Activated naive CD4-positive, alpha-beta T cell treated with anti-CD3 and anti-CD28 coated beads for 36 hours (primary cell): ENCODE results near the gene NUDT16L1. TPM values are rescaled to one million over a fixed set of nuclear protein-coding genes. Genes with fewer than 3 reads are reported as not detected.
A peak's percentile ranks its signal among the peaks of the same experiment; 100 is the strongest.
"Not testable (repeated sequence)": the region's sequence is repeated elsewhere in the genome, so short reads cannot be mapped to it uniquely, and the experiment has no call there.

Experiments
- CTCF ChIA-PET: fragments of 350-600 bp; sonication (Branson Sonifier 250); formaldehyde crosslinking; loops from one replicate; lab custom pipeline; 2021; ENCODE audit warnings: antibody characterized with exemption; lab: Charles Lee
- DNase-seq: peaks from one replicate; pipeline ENCODE4 v3.0.0-alpha.2; 2020
- H3K27ac Mint-ChIP-seq: one replicate; pipeline ENCODE4 v1.8.0; 2021; ENCODE audit warnings: mild to moderate bottlenecking, mixed read lengths
- H3K27me3 Mint-ChIP-seq: one replicate; pipeline ENCODE4 v1.8.0; 2021; ENCODE audit warnings: low read depth, mixed read lengths
- H3K36me3 Mint-ChIP-seq: one replicate; pipeline ENCODE4 v1.8.0; 2021; ENCODE audit warnings: low read depth, mixed read lengths
- H3K4me1 Mint-ChIP-seq: one replicate; pipeline ENCODE4 v1.8.0; 2021; ENCODE audit warnings: low read depth, mixed read lengths
- H3K4me3 Mint-ChIP-seq: one replicate; pipeline ENCODE4 v1.8.0; 2021; ENCODE audit warnings: mild to moderate bottlenecking, moderate library complexity, mixed read lengths
- H3K9me3 Mint-ChIP-seq: one replicate; pipeline ENCODE4 v1.8.0; 2021; ENCODE audit warnings: mixed read lengths
- intact Hi-C: fragments of 100-400 bp; cut with micrococcal nuclease; formaldehyde crosslinking; loops from one replicate; pipeline ENCODE4 v1.15.1; 2023
- total RNA-seq, 2 experiments: library from RNA; stranded (reverse); gene quantifications; one replicate each; pipeline ENCODE4 v1.2.3, GENCODE V29; 2021

NUDT16L1 gene
- 10 to 100 TPM; 20.0 to 20.7 TPM for total RNA-seq

GRCh38 chr16:4693296-4693955 lies at the start of gene NUDT16L1:
Gene NUDT16L1 (plus strand): TSS chr16:4693562. CDS start chr16:4693727, 165 bp downstream.
- Mint-ChIP-seq H3K36me3 (peaks cover 2% of the 10 kb centered on the region), H3K4me3 (peak within 1 kb of the TSS; percentile 83), H3K4me1 (peaks cover 14% of the 10 kb centered on the region), H3K9me3 (no peaks in the 10 kb centered on the region), H3K27ac (peak within 1 kb of the TSS; percentile 65), H3K27me3 (no peaks in the 10 kb centered on the region)
- intact Hi-C loops: loop anchor here (1.0 to 5.0 kb wide), 7 partner anchors 17 to 269 kb away; partner anchors contain the start of genes DNAJA3, HMOX2, MGRN1 and SEC14L5
- DNase-seq: peak; percentile 96
- CTCF ChIA-PET: no interaction called here

- Mint-ChIP-seq H3K4me3 (no peak overlapping the region), H3K27ac (peak overlapping the region; percentile 61), H3K36me3 (peaks cover 4% of the 10 kb centered on the region), H3K9me3 (no peaks in the 10 kb centered on the region), H3K4me1 (peaks cover 45% of the 10 kb centered on the region), H3K27me3 (no peaks in the 10 kb centered on the region)
- intact Hi-C loops: no loop called here
- DNase-seq: peak; percentile 51
- CTCF ChIA-PET: no interaction called here
Observed at GRCh38 chr16:4646773-4647643, 46.4 kb upstream of the NUDT16L1 start.

DNA sequence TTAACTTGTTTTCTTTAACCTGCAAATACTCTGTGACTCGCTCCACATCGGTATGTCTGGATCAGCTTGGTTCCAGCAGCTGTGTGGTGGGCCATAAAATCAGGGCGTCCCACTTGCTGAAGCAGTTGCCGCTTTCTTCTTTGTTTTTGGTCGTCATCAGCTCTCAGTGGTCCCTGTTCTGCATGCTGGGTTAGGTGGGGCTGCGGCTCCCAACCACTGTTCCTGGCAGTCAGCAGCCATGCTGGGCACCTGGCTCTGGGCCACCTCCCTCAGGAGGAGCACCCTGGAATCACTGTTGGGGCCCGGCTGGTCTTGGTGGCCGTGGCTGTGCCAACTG lies 45.8 kb upstream of the NUDT16L1 start:
- peaks cover 45% of the 10 kb centered on the region for H3K4me1 Mint-ChIP-seq
- H3K4me3 Mint-ChIP-seq: no peak overlapping the region
- intact Hi-C loops: no loop called here
- H3K9me3 Mint-ChIP-seq: no peaks in the 10 kb centered on the region
- no peak for DNase-seq
- H3K27ac Mint-ChIP-seq: no peak overlapping the region
- CTCF ChIA-PET: no interaction called here
- peaks cover 4% of the 10 kb centered on the region for H3K36me3 Mint-ChIP-seq
- H3K27me3 Mint-ChIP-seq: no peaks in the 10 kb centered on the region

GRCh38 chr16:4648917-4649316 lies 44.4 kb upstream of the NUDT16L1 start:
- no peaks in the 10 kb centered on the region for H3K27me3 Mint-ChIP-seq
- intact Hi-C loops: no loop called here
- H3K36me3 Mint-ChIP-seq: peaks cover 6% of the 10 kb centered on the region
- no peak overlapping the region for H3K4me3 Mint-ChIP-seq
- CTCF ChIA-PET: interaction anchor here (0.6 to 1.5 kb wide), 2 partner anchors 24 to 225 kb away, joined by 3 to 8 read pairs; partner anchors contain the start of gene MGRN1
- no peak overlapping the region for H3K27ac Mint-ChIP-seq
- H3K9me3 Mint-ChIP-seq: no peaks in the 10 kb centered on the region
- DNase-seq: no peak
- peaks cover 45% of the 10 kb centered on the region for H3K4me1 Mint-ChIP-seq

GRCh38 chr16:4649744-4650442 lies 43.5 kb upstream of the NUDT16L1 start:
- DNase-seq: peak; percentile 34
- H3K36me3 Mint-ChIP-seq: peaks cover 9% of the 10 kb centered on the region
- H3K27me3 Mint-ChIP-seq: no peaks in the 10 kb centered on the region
- intact Hi-C loops: loop anchor here (2.0 kb wide), 1 partner anchor 33 kb away; no protein-coding TSS in a partner anchor
- peaks cover 45% of the 10 kb centered on the region for H3K4me1 Mint-ChIP-seq
- H3K9me3 Mint-ChIP-seq: no peaks in the 10 kb centered on the region
- H3K27ac Mint-ChIP-seq: no peak overlapping the region
- no peak overlapping the region for H3K4me3 Mint-ChIP-seq
- CTCF ChIA-PET: interaction anchor here (0.6 to 1.7 kb wide), 12 partner anchors 12 to 224 kb away, joined by 3 to 8 read pairs (median 4); partner anchors contain the start of gene MGRN1

DNA sequence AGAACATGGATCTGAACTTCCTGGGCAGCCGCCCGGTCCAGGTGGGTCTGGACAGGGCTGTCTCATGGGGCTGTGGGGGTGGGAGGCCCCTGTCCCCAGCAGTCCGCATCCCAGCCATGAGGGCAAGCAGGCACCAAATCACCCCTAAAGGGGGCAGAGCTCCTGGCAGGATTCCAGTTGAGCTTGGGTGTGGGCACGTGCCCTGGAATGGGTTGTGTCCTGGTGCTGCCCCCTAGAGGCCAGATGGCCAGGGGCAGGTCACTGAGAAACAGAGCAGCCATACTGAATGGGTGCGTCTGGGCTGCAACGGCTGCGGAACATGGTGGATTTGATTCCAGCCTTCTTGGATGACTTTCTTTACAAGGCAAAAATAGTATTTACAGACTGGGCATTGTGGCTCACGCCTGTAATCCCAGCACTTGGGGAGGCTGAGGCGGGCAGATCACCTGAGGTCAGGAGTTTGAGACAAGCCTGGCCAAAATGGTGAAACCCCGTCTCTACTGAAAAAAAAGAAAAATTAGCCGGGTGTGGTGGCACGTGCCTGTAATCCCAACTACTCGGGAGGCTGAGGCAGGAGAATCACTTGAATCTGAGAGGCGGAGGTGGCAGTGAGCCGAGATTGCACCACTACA lies 42.8 kb upstream of the NUDT16L1 start:
- not testable (repeated sequence) for H3K27ac Mint-ChIP-seq, H3K27me3 Mint-ChIP-seq, H3K36me3 Mint-ChIP-seq, H3K4me3 Mint-ChIP-seq, H3K9me3 Mint-ChIP-seq
- peaks cover 40% of the 10 kb centered on the region for H3K4me1 Mint-ChIP-seq
- DNase-seq: peak; percentile 88
- intact Hi-C loops: loop anchor here (2.0 kb wide), 1 partner anchor 34 kb away; no protein-coding TSS in a partner anchor
- CTCF ChIA-PET: interaction anchor here (0.6 to 1.7 kb wide), 15 partner anchors 8 to 299 kb away, joined by 3 to 8 read pairs (median 4); partner anchors contain the start of gene MGRN1

DNA sequence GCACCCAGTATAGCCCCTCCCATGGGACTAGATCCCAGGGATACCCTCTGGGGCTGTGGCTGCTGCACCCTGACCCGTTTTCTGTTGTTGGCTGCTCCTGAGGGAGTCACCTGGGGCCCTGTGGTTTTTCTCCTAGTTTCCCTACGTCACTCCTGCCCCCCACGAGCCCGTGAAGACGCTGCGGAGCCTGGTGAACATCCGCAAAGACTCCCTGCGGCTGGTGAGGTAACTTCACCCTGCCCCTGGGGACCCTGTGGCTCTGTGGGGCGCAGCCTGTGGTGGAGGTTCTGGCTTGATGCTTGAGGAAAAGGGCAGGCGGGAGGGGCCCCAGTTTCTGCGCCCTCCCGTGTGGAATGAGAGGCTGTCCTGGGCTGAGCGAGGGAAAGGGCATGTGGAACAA lies 41.5 kb upstream of the NUDT16L1 start:
- Mint-ChIP-seq H3K4me1 (peaks cover 27% of the 10 kb centered on the region), H3K27me3 (no peaks in the 10 kb centered on the region), H3K4me3 (no peak overlapping the region), H3K36me3 (peaks cover 12% of the 10 kb centered on the region), H3K9me3 (no peaks in the 10 kb centered on the region), H3K27ac (no peak overlapping the region)
- no peak for DNase-seq
- CTCF ChIA-PET: interaction anchor here (0.5 to 1.3 kb wide), 4 partner anchors 8 to 115 kb away, joined by 3 to 7 read pairs (median 4); no protein-coding TSS in a partner anchor
- intact Hi-C loops: loop anchor here (2.0 kb wide), 1 partner anchor 35 kb away; no protein-coding TSS in a partner anchor

DNA sequence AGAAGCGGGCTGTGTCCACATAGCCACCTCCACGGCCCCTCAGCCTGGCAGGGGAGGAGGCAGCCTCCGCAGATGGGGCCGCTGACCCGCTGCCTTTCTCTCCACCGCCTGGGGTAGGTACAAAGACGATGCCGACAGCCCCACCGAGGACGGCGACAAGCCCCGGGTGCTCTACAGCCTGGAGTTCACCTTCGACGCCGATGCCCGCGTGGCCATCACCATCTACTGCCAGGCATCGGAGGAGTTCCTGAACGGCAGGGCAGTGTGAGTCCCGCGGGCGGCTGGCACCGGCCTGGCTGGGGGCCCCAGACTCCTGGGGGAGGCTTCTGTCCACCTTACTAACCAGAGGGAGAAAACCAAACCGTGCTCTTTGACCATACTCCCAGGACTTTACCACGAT lies 40.8 kb upstream of the NUDT16L1 start:
- peaks cover 20% of the 10 kb centered on the region for H3K4me1 Mint-ChIP-seq
- intact Hi-C loops: no loop called here
- no peaks in the 10 kb centered on the region for H3K27me3 Mint-ChIP-seq
- H3K27ac Mint-ChIP-seq: no peak overlapping the region
- H3K9me3 Mint-ChIP-seq: no peaks in the 10 kb centered on the region
- peaks cover 12% of the 10 kb centered on the region for H3K36me3 Mint-ChIP-seq
- no peak overlapping the region for H3K4me3 Mint-ChIP-seq
- no peak for DNase-seq
- CTCF ChIA-PET: no interaction called here

GRCh38 chr16:4654011-4654963 lies 39.1 kb upstream of the NUDT16L1 start:
- no peak overlapping the region for H3K27ac Mint-ChIP-seq
- CTCF ChIA-PET: interaction anchor here (1.6 kb wide), 1 partner anchor 10 kb away, joined by 4 read pairs; no protein-coding TSS in a partner anchor
- no peaks in the 10 kb centered on the region for H3K9me3 Mint-ChIP-seq
- peaks cover 15% of the 10 kb centered on the region for H3K36me3 Mint-ChIP-seq
- H3K27me3 Mint-ChIP-seq: no peaks in the 10 kb centered on the region
- H3K4me3 Mint-ChIP-seq: no peak overlapping the region
- H3K4me1 Mint-ChIP-seq: peaks cover 18% of the 10 kb centered on the region
- DNase-seq: no peak
- intact Hi-C loops: no loop called here

- CTCF ChIA-PET: interaction anchor here (0.7 to 1.6 kb wide), 2 partner anchors 9 to 81 kb away, joined by 4 read pairs; no protein-coding TSS in a partner anchor
- no peak for DNase-seq
- intact Hi-C loops: no loop called here
- no peak overlapping the region for H3K27ac Mint-ChIP-seq
- peaks cover 17% of the 10 kb centered on the region for H3K36me3 Mint-ChIP-seq
- H3K4me1 Mint-ChIP-seq: peaks cover 18% of the 10 kb centered on the region
- no peaks in the 10 kb centered on the region for H3K9me3 Mint-ChIP-seq
- no peaks in the 10 kb centered on the region for H3K27me3 Mint-ChIP-seq
- H3K4me3 Mint-ChIP-seq: no peak overlapping the region
Observed at GRCh38 chr16:4654964-4655590, 38.3 kb upstream of the NUDT16L1 start.
